Stimulated activated naive CD8-positive, alpha-beta T cell treated with anti-CD3 and anti-CD28 coated beads, Interleukin-15, Interleukin-2, amounts not matched to agents 100 U/mL and 50 U/mL, for 24 hours (primary cell): ENCODE data around the gene BAHD1.
A peak's percentile ranks its signal among the peaks of the same experiment; 100 is the strongest.
"Not testable (repeated sequence)": the region's sequence is repeated elsewhere in the genome, so short reads cannot be mapped to it uniquely, and the experiment has no call there.

Source experiments
- ATAC-seq: fragments of 150-1000 bp; cut with Tn5 transposase; one replicate; pipeline ENCODE4 v1.10.0; 2021
- DNase-seq: peaks from one replicate; pipeline ENCODE4 v3.0.0; 2021

The BAHD1 gene

DNA sequence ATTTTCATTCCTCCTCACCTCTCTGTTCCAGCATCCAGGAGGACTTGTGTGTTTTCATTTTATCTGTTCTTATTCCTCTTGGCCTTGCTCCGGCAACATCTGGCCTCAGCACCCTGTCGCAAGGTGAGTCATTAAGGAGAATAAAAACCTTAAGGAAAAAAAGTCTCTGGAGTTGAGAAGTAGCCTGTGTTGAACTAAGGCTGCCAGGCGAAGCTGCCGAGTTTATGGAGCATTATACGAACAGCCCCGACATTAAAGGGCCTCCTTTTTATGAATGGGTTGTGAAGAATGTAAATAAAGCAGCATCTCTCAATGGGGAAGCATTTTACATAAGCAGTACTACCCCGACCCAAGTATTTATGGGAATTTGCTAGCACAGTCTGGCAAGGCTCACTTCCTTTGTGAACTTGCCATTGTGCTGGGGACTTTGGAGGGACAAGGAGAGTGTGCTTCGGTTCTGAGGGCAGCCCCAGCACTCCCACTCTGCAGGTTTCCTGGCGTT, 4.7 kb downstream of the BAHD1 start:
- no peak for ATAC-seq

DNA sequence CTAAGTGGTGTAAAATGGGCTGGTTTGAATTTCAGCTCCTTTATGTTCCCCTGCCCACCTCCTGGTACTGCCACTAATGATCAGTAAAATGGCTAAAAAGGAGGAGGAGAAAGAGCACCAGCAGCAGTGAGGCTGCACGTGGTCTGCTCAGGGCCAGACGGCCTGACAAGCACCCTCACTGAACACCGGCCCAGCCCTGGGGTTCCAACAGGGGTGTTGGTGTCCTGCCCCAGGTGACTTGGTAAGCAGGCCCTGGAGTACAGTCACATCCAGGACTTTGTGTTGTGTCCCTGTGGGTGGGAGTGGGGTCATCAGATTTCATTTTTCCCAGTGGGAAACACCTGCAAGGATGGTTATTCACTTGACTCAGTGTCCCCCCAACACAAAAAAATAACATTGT, 5.4 kb downstream of the BAHD1 start:
- ATAC-seq, result no peak
- DNase-seq, result no peak

More for the DNA sequence above, 4.7 kb downstream of the BAHD1 start:
- DNase-seq, result no peak

DNA sequence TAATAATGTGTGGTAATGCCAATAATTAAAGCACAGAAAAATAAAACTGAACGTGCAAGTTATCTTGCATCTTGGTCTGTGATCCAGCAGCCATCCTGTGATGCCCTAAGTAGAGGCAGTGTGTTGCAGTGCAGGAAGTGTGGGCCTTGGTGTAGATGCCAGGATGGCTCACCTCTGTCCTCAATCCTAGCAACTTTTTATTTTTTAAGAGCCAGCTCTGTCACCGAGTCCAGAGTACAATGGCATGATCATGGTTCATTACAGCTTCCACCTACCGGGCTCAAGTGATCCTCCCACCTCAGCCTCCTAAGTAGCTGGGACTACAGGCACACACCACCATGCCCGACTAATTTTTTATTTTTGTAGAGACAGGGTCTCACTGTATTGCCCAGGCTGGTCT, 7.6 kb downstream of the BAHD1 start:
- DNase-seq (no peak), ATAC-seq (no peak)

DNA sequence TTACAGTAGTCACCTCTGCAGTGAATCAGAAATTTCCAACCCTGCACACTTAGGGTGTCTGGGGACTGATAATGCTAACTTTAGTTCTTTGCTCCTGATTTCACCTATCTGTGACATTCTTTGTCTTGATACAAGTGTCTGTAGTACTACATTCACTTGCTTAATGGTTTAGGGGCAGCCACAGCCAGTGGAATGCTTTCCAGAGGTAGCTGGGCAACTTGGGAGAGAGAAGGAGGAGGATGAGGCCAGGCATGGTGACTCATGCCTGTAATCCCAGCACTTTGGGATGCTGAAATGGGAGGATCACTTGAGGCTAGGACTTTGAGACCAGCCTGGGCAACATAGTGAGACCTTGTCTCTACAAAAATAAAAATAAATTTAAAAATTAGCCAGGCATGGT, 8.5 kb downstream of the BAHD1 start:
- DNase-seq, result no peak
- ATAC-seq, result no peak

DNA sequence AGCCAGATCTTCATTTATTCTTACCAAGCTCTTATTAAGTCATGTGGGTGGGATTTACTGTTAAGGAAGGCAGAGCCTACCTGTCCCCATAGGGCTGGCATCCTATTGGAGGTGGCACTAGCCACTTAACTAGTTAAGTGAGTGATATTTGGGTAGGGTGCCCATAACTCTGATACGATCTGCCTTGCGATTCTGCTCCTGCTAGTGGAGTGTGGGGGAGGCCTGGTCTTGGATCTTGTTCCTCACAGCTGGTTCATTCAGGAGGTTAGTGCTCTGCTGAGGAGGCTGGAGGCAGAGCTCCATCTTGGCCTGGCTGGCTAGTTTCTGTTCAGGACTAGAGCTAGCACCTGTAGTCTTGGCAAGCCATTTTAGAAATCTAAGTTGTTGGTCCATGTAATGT, 9.3 kb downstream of the BAHD1 start:
- no peak for DNase-seq
- ATAC-seq, result no peak

DNA sequence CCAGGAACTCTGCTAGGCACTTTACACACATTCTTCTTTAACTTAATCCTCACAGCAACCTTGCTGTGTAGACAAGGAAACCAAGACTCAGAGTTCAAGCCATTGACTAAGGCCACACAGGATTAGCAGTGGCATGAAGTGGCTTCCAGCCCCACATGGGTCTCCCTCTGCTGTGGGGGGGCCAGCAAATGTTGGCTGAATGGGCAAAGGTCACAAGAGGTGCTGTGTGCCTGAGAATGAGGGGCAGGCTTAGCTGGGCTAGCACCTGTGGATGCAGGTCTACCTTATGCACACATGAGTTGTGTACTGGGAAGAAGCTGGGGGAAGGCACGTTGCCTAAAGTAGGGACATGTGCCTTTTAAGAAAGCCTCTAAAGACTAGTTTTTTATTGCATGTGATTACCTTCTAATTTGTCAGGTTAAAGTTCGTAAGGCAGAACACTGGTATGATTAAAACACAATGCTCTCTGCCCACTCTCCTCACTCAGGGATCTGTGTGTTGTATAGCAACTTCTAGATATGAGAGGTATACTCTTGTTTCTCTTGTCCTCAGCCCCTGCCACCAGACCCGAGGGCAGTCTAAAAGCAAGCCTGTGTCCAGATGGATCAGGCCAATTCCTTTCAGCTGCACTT, 10.9 kb downstream of the BAHD1 start:
- DNase-seq (no peak), ATAC-seq (no peak)

DNA sequence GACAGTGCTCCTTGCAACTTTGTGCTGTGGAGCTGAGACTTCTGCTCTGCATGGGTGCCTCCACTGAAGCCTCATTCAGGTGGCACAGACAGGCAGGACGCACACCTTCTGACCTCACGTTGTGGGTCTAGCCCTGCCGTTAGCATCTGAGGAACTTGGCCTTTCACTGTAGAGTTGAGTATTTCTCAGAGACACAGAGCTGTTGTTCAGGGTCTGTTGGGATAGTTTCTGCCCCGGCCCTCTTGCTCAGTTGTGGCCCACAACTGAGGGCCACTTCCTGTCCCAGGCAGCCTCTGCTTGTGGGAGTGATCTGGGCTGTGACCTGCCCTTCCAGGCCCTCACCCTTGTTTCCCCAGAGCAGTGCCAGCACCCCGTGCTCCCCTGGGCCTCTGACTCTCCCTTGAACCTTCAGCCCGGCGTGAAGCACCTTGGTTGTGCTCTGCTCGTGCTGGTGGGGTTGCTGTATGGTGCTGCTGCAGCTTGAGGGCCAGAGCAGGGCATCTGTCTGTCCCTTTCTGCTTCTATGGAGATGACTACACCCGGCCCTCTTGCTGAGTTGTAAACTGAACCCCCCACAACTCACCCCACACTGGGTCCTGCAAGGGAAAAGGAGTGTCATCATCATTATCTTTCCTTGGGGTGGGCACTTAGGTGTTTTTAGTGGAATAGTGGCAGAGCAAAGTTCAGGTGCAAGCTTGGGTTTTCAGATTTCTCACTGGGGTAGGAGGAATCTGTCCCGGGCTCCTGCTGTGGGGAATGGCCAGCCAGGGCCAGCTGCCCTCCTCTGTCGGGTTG, 11.7 kb downstream of the BAHD1 start:
- ATAC-seq (peak; percentile 35), DNase-seq (no peak)

DNA sequence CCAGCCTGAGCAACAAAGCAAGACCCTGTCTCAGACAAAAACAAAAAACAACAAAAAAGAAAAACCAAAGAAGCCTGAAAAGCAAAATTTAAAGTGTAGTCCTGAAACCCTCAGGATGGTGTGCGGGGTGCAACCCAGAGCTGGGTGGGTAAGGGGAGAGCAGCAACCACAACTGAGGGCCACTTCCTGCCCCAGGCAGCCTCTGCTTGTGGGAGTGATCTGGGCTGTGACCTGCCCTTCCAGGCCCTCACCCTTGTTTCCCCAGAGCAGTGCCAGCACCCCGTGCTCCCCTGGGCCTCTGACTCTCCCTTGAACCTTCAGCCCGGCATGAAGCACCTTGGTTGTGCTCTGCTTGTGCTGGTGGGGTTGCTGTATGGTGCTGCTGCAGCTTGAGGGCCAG, 13.2 kb downstream of the BAHD1 start:
- DNase-seq, result not testable (repeated sequence)
- ATAC-seq, result peak; percentile 53

DNA sequence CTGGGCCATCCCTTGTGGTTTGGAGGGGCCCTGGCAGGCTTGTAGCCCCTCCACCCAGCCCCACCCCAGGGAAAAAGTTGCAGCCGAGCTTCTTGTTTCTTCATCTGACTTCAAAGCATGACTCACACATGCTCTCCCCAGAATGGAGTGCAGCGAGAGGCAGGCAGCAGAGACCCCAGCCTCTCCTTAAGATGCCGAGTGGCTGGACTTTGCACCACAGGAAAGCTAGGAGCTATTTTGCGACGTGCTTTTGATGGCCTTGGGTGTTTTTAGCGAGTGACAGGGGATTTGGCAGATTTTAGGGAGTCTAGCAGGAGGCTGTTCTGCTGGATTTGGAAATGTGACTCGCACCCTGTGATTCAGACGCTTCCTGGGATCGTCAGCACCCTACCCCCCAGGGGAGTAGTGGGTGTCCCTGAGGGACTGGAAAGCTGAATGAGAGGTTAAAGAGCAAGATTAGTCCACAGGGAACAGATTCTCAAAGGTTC, 14.2 kb downstream of the BAHD1 start:
- DNase-seq (no peak), ATAC-seq (peak; percentile 52)

DNA sequence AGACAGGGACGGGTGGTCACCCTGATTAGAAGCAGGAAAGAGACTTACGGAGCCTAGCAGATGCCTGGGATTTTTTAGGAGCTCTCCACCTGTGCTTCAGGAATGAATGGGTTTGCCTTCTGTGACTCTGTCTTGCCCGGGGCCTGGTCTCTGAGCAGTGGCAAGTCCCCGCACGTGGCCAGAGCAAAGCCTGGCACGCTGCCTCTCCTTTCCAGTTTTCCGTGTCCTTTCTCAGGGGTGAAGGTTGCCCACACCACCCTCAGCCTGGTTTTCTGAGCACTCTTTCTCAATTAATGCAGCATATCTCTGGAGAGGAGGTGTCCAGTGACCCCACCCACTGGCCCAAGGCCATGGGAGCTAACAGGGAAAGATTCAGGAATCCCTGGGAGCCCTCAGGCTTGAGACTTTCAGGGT, 15.6 kb downstream of the BAHD1 start:
- no peak for ATAC-seq
- DNase-seq, result no peak

DNA sequence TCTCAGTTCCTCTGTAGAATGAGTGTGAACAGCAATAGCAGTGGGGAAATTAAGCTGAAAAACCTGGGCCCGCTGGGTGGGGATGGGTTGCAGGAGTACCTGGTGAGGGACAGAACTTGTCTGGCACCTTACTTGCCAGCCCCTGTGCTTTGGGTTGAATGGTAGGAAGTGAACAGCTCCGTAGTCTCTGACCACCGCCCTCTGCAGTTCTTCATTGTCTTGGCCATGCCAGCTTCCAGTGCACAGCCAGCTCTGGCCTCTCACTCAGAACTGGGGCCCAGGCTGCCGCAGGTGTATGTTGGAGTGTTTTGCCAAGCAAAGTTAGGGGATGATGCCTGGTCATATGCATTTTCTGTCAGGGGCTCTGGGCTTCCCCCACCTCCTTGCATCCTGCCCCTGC, 16.0 kb downstream of the BAHD1 start:
- ATAC-seq (no peak), DNase-seq (no peak)

DNA sequence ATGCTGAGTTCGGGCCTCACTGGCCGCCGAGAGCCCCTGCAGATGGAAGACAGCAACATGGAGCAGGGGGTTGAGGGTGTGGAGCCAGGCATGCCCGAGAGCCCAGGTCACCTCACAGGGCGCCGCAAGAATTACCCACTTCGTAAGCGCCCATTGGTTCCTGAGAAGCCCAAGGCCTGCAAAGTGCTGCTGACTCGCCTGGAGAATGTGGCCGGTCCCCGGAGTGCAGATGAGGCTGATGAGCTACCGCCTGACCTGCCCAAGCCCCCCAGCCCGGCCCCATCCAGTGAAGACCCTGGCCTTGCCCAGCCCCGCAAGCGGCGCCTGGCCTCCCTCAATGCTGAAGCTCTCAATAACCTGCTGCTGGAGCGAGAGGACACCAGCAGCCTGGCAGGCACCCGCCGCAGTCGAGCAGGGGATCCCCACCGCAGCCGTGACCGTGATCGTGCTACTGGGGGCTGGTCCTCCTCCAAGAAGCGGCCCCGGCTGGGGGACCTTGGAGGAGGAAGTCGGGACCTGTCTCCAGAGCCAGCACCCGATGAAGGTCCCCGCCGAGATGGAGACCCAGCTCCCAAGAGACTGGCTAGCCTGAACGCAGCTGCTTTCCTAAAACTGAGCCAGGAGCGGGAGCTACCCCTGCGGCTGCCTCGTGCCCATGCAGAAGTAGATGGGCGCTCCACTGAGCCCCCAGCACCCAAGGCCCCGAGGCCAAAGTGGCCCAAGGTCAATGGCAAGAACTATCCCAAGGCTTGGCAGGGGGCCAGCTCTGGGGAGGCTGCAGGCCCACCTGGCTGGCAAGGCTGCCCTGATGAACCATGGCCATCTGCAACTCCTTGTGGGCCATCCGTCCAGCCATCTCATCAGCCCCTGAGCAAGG, 18.0 kb downstream of the BAHD1 start:
- DNase-seq (no peak), ATAC-seq (no peak)

DNA sequence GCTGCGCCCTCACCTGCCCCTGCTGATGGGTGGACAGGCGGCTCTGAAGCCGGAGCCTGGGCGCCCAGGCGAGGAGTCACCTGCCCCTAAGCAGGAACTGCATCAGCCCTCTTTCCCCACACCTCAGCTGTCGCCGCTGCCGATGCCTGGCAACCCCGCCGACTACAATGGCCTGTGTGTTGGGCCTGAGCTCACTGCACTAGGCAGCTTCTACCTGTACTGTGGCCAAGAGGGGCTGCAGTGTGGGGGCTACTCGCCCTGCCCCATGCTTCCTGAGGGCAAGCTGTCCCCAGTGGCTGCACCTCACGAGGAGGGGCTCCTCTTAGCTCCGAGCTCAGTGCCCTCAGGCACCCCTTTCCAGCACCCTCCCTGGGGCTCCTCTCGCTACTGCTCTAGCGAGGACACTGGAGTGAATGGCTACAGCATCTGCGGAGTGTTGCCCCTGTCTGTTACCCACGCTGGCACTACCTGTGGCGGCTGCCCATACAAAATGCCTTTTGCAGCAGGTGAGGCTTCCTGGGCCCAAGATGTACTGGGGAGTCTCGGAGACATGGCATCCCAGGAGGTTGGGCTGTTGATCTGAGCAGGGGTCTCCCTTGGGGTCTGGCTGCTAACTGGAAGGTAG, 18.8 kb downstream of the BAHD1 start:
- no peak for ATAC-seq
- no peak for DNase-seq

DNA sequence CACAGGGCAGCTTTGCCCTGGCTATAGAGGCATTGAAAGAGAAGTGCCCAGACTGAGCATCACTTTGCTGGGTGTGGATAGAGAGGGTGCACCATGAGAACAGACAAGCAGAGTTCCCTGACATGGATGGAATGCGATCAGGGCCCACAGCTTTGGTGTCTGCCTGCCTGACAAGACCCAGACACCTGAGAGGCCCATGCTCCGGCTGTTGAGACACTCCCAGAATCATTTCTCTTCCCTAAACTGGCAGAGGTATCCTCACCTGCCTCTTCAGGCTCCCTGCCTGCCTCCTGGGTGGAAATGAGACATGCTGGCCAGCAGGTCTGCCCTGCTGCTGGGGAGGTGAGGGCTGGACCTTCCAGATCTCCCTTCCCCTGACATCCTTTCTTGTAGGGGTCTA, 19.7 kb downstream of the BAHD1 start:
- no peak for ATAC-seq
- DNase-seq, result no peak

DNA sequence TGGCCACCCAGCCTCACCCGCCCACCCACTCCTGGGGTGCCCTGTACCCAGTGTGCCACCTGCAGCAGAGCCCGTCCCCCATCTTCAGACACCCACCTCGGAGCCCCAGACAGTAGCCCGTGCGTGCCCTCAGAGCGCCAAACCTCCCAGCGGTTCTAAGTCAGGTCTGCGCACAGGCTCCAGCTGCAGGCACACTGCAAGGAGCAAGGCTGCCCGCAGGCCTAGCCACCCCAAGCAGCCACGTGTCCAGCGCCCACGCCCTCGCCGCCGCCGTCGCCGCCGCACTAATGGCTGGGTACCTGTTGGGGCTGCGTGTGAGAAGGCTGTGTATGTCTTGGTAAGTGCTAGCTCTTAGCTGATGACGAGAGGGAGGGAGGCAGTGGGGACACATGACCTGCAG, 21.2 kb downstream of the BAHD1 start:
- no peak for DNase-seq
- no peak for ATAC-seq

DNA sequence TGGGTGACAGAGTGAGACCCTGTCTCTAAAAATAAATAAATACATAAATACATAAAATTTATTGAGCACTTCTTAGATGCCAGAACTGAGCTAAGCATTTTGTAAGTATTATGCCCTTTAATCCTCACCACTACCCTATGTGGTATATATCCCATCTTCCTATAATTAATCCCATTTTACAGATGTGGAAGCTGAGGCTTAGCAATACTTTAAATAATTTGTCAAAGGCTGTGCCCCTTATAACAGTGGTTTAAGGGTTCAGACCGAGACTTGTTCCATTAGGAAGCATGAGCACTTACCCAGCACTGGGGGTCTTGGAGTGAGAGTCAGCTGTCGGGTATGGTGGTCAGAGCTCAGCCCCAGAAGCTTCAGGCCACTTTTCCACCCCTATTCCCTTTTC, 22.5 kb downstream of the BAHD1 start:
- no peak for ATAC-seq
- DNase-seq, result no peak

DNA sequence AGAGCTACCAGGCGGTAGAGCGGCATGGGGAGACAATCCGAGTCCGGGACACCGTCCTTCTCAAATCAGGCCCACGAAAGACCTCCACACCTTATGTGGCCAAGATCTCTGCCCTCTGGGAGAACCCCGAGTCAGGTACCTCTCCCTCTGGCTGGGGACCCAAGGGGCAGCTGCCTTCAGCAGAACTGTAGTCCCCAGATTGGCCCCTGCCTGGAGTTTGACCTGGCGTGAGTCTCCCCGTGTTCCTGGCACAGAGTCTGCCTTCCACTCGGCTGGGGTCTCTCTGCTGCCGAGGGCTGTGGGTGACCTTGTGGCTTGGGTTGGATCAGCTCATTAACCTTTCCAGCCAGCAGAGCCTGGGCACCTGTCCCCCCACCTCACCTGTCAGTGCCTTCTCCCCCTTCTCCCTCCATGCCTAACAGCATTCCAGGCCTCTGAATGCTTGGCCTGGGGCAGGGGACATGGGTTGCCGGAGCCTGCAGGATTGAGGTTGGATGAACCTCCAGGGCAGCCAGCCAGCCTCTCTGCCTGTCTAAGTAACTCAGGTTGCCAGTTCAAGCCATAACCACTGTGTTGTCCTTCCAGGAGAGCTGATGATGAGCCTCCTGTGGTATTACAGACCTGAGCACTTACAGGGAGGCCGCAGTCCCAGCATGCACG, 23.3 kb downstream of the BAHD1 start:
- DNase-seq (no peak), ATAC-seq (no peak)

DNA sequence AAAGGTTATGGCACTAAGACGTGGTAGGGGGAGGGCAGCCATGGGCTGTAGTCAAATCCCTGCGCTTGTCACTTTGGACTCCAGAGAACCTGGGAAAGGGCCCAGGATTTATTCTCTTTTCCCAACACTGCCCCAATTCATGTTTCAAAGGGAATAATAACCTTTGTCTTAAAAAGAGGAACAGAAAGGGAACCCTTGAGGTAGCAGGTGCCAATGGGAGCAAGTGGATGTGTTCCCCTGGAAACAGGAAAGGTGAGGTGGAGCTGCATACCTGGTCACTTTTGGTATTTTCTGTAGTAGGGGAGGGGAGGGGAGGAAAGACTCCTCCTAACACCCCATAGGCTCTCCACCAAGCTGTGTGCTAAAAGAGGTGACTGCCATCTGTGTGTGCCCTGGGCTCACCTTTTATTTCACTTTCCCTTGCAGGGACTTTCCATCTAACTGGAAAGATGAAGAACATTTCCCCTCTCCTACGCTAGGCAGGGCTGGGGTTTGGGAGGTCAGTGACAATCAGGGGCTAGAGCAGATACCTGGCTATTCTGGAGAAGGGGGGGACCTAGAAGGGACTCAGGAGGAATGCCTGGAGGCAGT, 23.9 kb downstream of the BAHD1 start:
- peak; percentile 7 for ATAC-seq

DNA sequence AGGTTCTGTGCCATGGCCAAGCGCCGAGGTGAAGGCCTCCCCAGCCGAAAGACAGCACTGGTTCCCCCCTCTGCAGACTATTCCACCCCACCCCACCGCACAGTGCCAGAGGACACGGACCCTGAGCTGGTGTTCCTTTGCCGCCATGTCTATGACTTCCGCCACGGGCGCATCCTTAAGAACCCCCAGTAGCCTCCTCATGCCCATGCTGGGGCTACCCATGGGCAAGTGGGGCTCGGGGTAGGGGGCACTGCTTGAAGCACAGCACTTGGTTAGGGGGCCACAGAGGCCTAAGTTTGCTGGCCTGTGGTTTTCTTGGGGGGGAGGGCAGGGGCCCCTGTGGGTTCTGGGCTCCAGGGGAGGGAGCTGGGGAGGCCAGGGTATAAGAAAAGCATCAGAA, 25.2 kb downstream of the BAHD1 start:
- ATAC-seq (no peak), DNase-seq (no peak)

More for the DNA sequence above, 23.9 kb downstream of the BAHD1 start:
- DNase-seq, result no peak

DNA sequence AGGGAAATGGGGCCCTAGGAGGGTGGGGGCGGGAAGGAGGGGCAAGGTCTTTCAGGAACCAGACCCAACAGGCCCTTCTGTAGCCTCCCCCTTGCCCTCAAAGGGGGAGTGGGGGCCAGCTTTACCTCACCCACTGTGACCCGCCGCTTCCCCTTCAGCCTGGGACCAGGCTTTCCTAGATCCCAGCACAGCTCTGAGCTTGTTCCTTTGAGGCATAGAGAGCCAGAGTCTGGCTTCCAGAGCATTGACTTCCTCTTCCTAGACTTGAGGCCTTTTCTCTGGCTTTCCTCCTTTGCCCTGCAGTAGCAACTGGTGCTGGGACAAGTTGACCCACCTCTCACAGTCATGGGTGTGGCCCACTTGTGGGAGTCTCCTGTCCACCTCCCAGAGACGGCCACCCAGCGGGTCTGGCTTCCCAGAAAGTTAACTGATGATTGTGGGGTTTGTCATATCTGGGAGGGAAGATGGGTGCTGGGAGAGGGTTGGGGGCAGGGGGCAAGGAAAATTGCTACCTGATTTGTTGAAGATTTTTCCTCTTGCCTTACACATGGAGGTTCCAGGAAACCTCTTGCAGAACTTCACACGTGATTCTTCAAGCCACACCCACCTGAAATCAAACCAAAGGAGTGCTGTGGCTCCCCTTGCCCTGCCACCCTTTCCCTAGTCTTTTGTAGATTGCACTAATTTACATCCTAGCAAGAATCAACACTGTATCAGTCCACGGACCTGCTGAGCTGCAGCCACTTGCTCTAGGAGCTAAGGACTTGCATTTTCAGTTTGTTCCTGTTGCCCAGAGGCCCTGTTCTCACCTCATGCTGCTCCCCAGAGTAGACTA, 25.9 kb downstream of the BAHD1 start:
- ATAC-seq (no peak), DNase-seq (no peak)
